Cerebellar nuclear complex (tissue), 1 donor: ENCODE data around the gene GRM1.

ENCODE experiments used
- DNase-seq, 2 experiments: peaks; one replicate each; lab custom pipeline; 2025; lab: John Stamatoyannopoulos, UW

The GRM1 gene

DNA sequence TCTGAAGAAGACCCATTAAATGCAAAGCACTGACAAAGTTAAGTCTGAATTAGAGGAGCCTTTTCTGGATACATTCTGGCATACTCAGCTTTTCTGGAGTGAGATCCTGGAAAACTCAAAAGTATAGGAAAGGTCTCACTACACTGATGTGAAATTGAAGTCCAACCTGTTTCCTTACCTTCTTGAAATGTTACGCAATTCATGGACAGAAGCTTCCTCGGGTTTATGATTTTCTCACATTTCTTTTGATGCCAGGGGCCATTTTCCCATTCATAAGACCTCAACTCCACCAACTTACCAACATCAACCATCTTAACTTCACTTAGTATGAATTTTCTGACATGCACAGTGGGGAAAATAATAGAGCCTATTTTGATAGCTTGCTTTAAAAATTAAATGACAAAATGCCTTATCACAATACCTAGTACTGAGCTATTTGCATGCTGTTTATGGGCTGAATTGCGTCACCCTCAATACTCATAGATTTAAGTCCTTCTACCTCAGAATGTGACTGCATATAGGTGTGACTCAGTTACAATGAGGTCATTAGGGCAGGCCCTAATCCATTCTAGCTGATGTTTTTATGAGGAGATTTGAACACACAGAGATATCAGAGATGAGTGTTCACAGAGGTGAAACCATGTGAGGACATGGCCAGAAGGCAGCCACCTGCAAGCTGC, 441.4 kb downstream of the GRM1 start:
- DNase-seq = no peak

DNA sequence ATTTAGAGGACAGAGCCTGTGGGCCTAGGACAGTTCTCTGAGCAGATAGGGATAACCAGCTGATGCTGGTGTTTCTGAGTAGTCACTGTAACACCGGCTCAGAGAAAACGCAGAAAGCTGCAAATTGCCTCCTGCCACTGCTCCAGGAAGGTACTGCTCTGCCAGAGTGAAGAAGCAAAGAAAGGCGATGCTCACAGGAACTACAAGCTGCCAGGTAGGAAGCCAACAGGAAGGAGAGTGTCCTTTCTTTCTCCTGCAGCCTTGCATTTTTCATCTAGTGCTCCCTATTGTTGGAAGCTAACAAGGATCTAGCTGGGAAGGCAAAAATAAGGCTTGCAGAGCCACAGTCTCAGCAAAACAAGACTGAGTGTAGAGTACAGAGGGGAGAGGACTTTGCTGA, 444.1 kb downstream of the GRM1 start:
- DNase-seq = no peak

DNA sequence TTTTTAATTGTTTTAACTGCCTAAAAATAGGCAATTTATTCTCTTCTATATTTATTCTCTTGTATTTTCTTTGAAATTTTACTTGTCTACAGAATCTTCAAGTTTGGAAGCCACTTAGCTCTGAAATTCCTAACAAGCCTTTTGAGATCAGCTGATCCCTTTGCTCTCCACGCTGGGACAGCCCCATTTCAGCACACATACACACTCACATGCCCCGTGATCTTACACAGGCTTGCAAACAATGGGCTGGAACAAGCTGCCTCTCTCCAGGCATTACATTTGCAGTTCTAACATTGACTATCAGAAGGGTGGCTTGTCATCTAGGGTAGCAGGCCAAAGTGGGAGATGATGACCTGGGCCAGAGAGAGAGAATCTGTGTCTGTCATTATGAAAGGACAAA, 452.7 kb downstream of the GRM1 start:
- no peak for DNase-seq

DNA sequence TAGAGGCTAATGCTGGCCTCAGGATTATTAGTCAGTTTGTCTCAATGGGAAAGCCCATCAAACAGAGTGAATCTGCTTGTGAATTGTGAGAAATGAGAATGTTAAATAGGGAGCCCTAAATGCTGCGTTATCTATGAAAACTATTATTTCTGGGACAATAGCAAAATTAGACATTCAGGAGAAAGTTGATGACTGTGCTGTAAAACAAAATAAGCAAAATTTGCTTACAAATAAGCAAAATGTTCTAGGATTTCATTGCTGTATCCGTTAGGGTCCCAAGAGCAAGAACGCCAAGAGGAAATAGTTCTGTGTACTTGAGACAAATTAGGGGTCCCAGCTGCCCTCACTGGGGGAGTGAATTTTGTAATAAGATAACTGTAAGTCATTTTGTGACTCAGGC, 455.5 kb downstream of the GRM1 start:
- no peak for DNase-seq
